Measurements from ENCODE around the gene PRMT9.

GRCh38 chr4:147628415-147628814, 55.5 kb downstream of the PRMT9 start:
- TF ChIP-seq, protein P1, sequence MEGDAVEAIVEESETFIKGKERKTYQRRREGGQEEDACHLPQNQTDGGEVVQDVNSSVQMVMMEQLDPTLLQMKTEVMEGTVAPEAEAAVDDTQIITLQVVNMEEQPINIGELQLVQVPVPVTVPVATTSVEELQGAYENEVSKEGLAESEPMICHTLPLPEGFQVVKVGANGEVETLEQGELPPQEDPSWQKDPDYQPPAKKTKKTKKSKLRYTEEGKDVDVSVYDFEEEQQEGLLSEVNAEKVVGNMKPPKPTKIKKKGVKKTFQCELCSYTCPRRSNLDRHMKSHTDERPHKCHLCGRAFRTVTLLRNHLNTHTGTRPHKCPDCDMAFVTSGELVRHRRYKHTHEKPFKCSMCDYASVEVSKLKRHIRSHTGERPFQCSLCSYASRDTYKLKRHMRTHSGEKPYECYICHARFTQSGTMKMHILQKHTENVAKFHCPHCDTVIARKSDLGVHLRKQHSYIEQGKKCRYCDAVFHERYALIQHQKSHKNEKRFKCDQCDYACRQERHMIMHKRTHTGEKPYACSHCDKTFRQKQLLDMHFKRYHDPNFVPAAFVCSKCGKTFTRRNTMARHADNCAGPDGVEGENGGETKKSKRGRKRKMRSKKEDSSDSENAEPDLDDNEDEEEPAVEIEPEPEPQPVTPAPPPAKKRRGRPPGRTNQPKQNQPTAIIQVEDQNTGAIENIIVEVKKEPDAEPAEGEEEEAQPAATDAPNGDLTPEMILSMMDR (conservative IDR thresholded peaks at IDR 0.05 in 1 of 2, IDR thresholded peaks at IDR 0.05 in 1 of 2; ENCODE audit: low read depth in 1 of 2, low read length in 2 of 2) = no peak
- TF ChIP-seq EZH2 (IDR thresholded peaks at IDR 0.05; ENCODE audit: low read length, missing control alignments) = no peak
